GM10847 (cell line): ENCODE data around the gene MAP2K6.

Source experiments
- POLR2A ChIP-seq: IDR thresholded peaks from 2 replicates; pipeline ENCODE4 v1.6.1; 2011; ENCODE audit not compliant: insufficient read length; ENCODE audit errors: extremely low read depth

The MAP2K6 gene

GRCh38 chr17:69466905-69467667, 52.6 kb downstream of the MAP2K6 start:
- TF ChIP-seq POLR2A = no peak

GRCh38 chr17:69468207-69468606, 53.7 kb downstream of the MAP2K6 start:
- no peak for TF ChIP-seq POLR2A

- no peak for TF ChIP-seq POLR2A
These were observed 56.2 kb downstream of the MAP2K6 start for GRCh38 chr17:69470702-69471101.

- no peak for TF ChIP-seq POLR2A
These were observed 56.9 kb downstream of the MAP2K6 start for GRCh38 chr17:69471406-69471805.

- no peak for TF ChIP-seq POLR2A
These were observed 59.6 kb downstream of the MAP2K6 start for GRCh38 chr17:69473841-69474831.

- no peak for TF ChIP-seq POLR2A
These were observed 62.9 kb downstream of the MAP2K6 start for GRCh38 chr17:69477204-69477902.

- TF ChIP-seq POLR2A = no peak
These were observed 63.4 kb downstream of the MAP2K6 start for GRCh38 chr17:69477903-69478266.

GRCh38 chr17:69478916-69479315, 64.4 kb downstream of the MAP2K6 start:
- no peak for TF ChIP-seq POLR2A

- no peak for TF ChIP-seq POLR2A
These were observed 65.7 kb downstream of the MAP2K6 start for GRCh38 chr17:69480245-69480644.

GRCh38 chr17:69485251-69485661, 70.8 kb downstream of the MAP2K6 start:
- TF ChIP-seq POLR2A = no peak

GRCh38 chr17:69485901-69486643, 71.6 kb downstream of the MAP2K6 start:
- TF ChIP-seq POLR2A = no peak

GRCh38 chr17:69486779-69487637, 72.5 kb downstream of the MAP2K6 start:
- no peak for TF ChIP-seq POLR2A

- no peak for TF ChIP-seq POLR2A
These were observed 74.8 kb downstream of the MAP2K6 start for GRCh38 chr17:69489313-69489712.
